Measurements from ENCODE around the gene AKT3.

AKT3 gene

GRCh38 chr1:243646841-243647240, 203.2 kb downstream of the AKT3 start:
- no peak overlapping the region for H3K18ac ChIP-seq (ENCODE audit: low read length)
- no peak for DNase-seq
- no peak overlapping the region for H2AK5ac ChIP-seq (ENCODE audit: low read length)
- no peak overlapping the region for H3K14ac ChIP-seq (ENCODE audit: low read length)
- no peak overlapping the region for H3K4me2 ChIP-seq (ENCODE audit: low read length)
- no peaks in the 10 kb centered on the region for H3K79me1 ChIP-seq (ENCODE audit: low read length)
- H4K91ac ChIP-seq (ENCODE audit: low read depth, low read length): no peak overlapping the region
- no peak overlapping the region for H3K4ac ChIP-seq (ENCODE audit: low read depth, low read length)
- no peak overlapping the region for H4K12ac ChIP-seq (ENCODE audit: low read depth, low read length)
- no peak overlapping the region for H4K8ac ChIP-seq (ENCODE audit: low read depth, low read length)
- WGBS (ENCODE audit: extremely low coverage, insufficient coverage, insufficient read length): no CpG with 5 or more reads among the region's 2 CpGs
- no peak overlapping the region for H2AFZ ChIP-seq (ENCODE audit: insufficient read depth, low read length, poor library complexity)
- H3K9ac ChIP-seq (ENCODE audit: low read length): no peak overlapping the region
- no peak overlapping the region for H3K27ac ChIP-seq (ENCODE audit: low read depth, low read length)
- H2BK12ac ChIP-seq (ENCODE audit: low read length): no peak overlapping the region
- no peak overlapping the region for H2BK5ac ChIP-seq (ENCODE audit: low read depth, low read length, poor library complexity)
- no peaks in the 10 kb centered on the region for H3K4me1 ChIP-seq (ENCODE audit: control insufficient read depth in 1 of 2, insufficient read depth in 2 of 2, low read length in 2 of 2)
- no peaks in the 10 kb centered on the region for H3K36me3 ChIP-seq (ENCODE audit: control insufficient read depth in 1 of 2, insufficient read depth in 2 of 2, low read length in 2 of 2)
- no peaks in the 10 kb centered on the region for H3K79me2 ChIP-seq (ENCODE audit: control insufficient read depth, insufficient read depth, low read length, poor library complexity)
- no peaks in the 10 kb centered on the region for H3K9me3 ChIP-seq (ENCODE audit: insufficient read depth, low read depth, low read length)
- no peak overlapping the region for H3K23ac ChIP-seq (ENCODE audit: low read length)
- no peaks in the 10 kb centered on the region for H3K27me3 ChIP-seq (ENCODE audit: insufficient read depth, low read length)
- no peak overlapping the region for H3K4me3 ChIP-seq (ENCODE audit: low read depth, low read length)
- H2BK120ac ChIP-seq (ENCODE audit: insufficient read depth, low read length, poor library complexity): no peak overlapping the region

GRCh38 chr1:243645281-243645680, 204.8 kb downstream of the AKT3 start:
- Histone ChIP-seq H3K4ac (ENCODE audit: low read depth, low read length) (no peak overlapping the region), H3K18ac (ENCODE audit: low read length) (no peak overlapping the region), H4K8ac (ENCODE audit: low read depth, low read length) (no peak overlapping the region), H3K9ac (ENCODE audit: low read length) (no peak overlapping the region), H3K9me3 (ENCODE audit: insufficient read depth, low read depth, low read length) (no peaks in the 10 kb centered on the region), H2AFZ (ENCODE audit: insufficient read depth, low read length, poor library complexity) (no peak overlapping the region), H2AK5ac (ENCODE audit: low read length) (no peak overlapping the region), H3K4me2 (ENCODE audit: low read length) (no peak overlapping the region), H2BK5ac (ENCODE audit: low read depth, low read length, poor library complexity) (no peak overlapping the region), H3K79me2 (ENCODE audit: control insufficient read depth, insufficient read depth, low read length, poor library complexity) (no peaks in the 10 kb centered on the region), H4K12ac (ENCODE audit: low read depth, low read length) (no peak overlapping the region), H3K79me1 (ENCODE audit: low read length) (no peaks in the 10 kb centered on the region), H3K36me3 (ENCODE audit: control insufficient read depth in 1 of 2, insufficient read depth in 2 of 2, low read length in 2 of 2) (peaks cover 4 to 7% of the 10 kb centered on the region in 2 experiments), H3K27me3 (ENCODE audit: insufficient read depth, low read length) (no peaks in the 10 kb centered on the region), H3K14ac (ENCODE audit: low read length) (no peak overlapping the region), H3K23ac (ENCODE audit: low read length) (no peak overlapping the region), H3K4me3 (ENCODE audit: low read depth, low read length) (no peak overlapping the region), H4K91ac (ENCODE audit: low read depth, low read length) (no peak overlapping the region), H3K27ac (ENCODE audit: low read depth, low read length) (no peak overlapping the region), H2BK120ac (ENCODE audit: insufficient read depth, low read length, poor library complexity) (no peak overlapping the region), H2BK12ac (ENCODE audit: low read length) (no peak overlapping the region), H3K4me1 (ENCODE audit: control insufficient read depth in 1 of 2, insufficient read depth in 2 of 2, low read length in 2 of 2) (no peaks in the 10 kb centered on the region)
- no CpG with 5 or more reads among the region's 6 CpGs for WGBS (ENCODE audit: extremely low coverage, insufficient coverage, insufficient read length)
- DNase-seq: no peak

GRCh38 chr1:243642936-243643335, 207.1 kb downstream of the AKT3 start:
- no peak overlapping the region for H2AK5ac ChIP-seq (ENCODE audit: low read length)
- no peak overlapping the region for H4K12ac ChIP-seq (ENCODE audit: low read depth, low read length)
- H3K23ac ChIP-seq (ENCODE audit: low read length): no peak overlapping the region
- H3K79me1 ChIP-seq (ENCODE audit: low read length): no peaks in the 10 kb centered on the region
- no peaks in the 10 kb centered on the region for H3K79me2 ChIP-seq (ENCODE audit: control insufficient read depth, insufficient read depth, low read length, poor library complexity)
- no peak overlapping the region for H3K14ac ChIP-seq (ENCODE audit: low read length)
- H3K4ac ChIP-seq (ENCODE audit: low read depth, low read length): no peak overlapping the region
- no peak overlapping the region for H2AFZ ChIP-seq (ENCODE audit: insufficient read depth, low read length, poor library complexity)
- no peak overlapping the region for H2BK5ac ChIP-seq (ENCODE audit: low read depth, low read length, poor library complexity)
- no peak overlapping the region for H2BK120ac ChIP-seq (ENCODE audit: insufficient read depth, low read length, poor library complexity)
- no peak overlapping the region for H3K27ac ChIP-seq (ENCODE audit: low read depth, low read length)
- H3K18ac ChIP-seq (ENCODE audit: low read length): no peak overlapping the region
- no peak overlapping the region for H3K4me2 ChIP-seq (ENCODE audit: low read length)
- no peak overlapping the region for H3K9ac ChIP-seq (ENCODE audit: low read length)
- H4K91ac ChIP-seq (ENCODE audit: low read depth, low read length): no peak overlapping the region
- H3K36me3 ChIP-seq (ENCODE audit: control insufficient read depth in 1 of 2, insufficient read depth in 2 of 2, low read length in 2 of 2): peaks cover 4 to 7% of the 10 kb centered on the region in 2 experiments
- H3K4me1 ChIP-seq (ENCODE audit: control insufficient read depth in 1 of 2, insufficient read depth in 2 of 2, low read length in 2 of 2): no peaks in the 10 kb centered on the region
- no peak overlapping the region for H3K4me3 ChIP-seq (ENCODE audit: low read depth, low read length)
- no peak overlapping the region for H2BK12ac ChIP-seq (ENCODE audit: low read length)
- H3K27me3 ChIP-seq (ENCODE audit: insufficient read depth, low read length): no peaks in the 10 kb centered on the region
- no peaks in the 10 kb centered on the region for H3K9me3 ChIP-seq (ENCODE audit: insufficient read depth, low read depth, low read length)
- WGBS (ENCODE audit: extremely low coverage, insufficient coverage, insufficient read length): no CpG with 5 or more reads among the region's 5 CpGs
- no peak overlapping the region for H4K8ac ChIP-seq (ENCODE audit: low read depth, low read length)
- no peak for DNase-seq

- H3K9ac ChIP-seq (ENCODE audit: low read length): no peak overlapping the region
- no peak overlapping the region for H2AK5ac ChIP-seq (ENCODE audit: low read length)
- no peaks in the 10 kb centered on the region for H3K79me2 ChIP-seq (ENCODE audit: control insufficient read depth, insufficient read depth, low read length, poor library complexity)
- H3K36me3 ChIP-seq (ENCODE audit: control insufficient read depth in 1 of 2, insufficient read depth in 2 of 2, low read length in 2 of 2): peaks cover 4 to 7% of the 10 kb centered on the region in 2 experiments
- H4K91ac ChIP-seq (ENCODE audit: low read depth, low read length): no peak overlapping the region
- no peak overlapping the region for H4K12ac ChIP-seq (ENCODE audit: low read depth, low read length)
- no peak overlapping the region for H3K4ac ChIP-seq (ENCODE audit: low read depth, low read length)
- H2BK120ac ChIP-seq (ENCODE audit: insufficient read depth, low read length, poor library complexity): no peak overlapping the region
- H3K27me3 ChIP-seq (ENCODE audit: insufficient read depth, low read length): no peaks in the 10 kb centered on the region
- H3K4me3 ChIP-seq (ENCODE audit: low read depth, low read length): no peak overlapping the region
- H3K4me1 ChIP-seq (ENCODE audit: control insufficient read depth in 1 of 2, insufficient read depth in 2 of 2, low read length in 2 of 2): no peaks in the 10 kb centered on the region
- no peak overlapping the region for H2AFZ ChIP-seq (ENCODE audit: insufficient read depth, low read length, poor library complexity)
- H3K27ac ChIP-seq (ENCODE audit: low read depth, low read length): no peak overlapping the region
- no peak overlapping the region for H3K14ac ChIP-seq (ENCODE audit: low read length)
- no peaks in the 10 kb centered on the region for H3K9me3 ChIP-seq (ENCODE audit: insufficient read depth, low read depth, low read length)
- H2BK5ac ChIP-seq (ENCODE audit: low read depth, low read length, poor library complexity): no peak overlapping the region
- no CpG with 5 or more reads among the region's 4 CpGs for WGBS (ENCODE audit: extremely low coverage, insufficient coverage, insufficient read length)
- H4K8ac ChIP-seq (ENCODE audit: low read depth, low read length): no peak overlapping the region
- no peak overlapping the region for H3K18ac ChIP-seq (ENCODE audit: low read length)
- no peak overlapping the region for H3K4me2 ChIP-seq (ENCODE audit: low read length)
- DNase-seq: no peak
- no peak overlapping the region for H2BK12ac ChIP-seq (ENCODE audit: low read length)
- H3K23ac ChIP-seq (ENCODE audit: low read length): no peak overlapping the region
- H3K79me1 ChIP-seq (ENCODE audit: low read length): no peaks in the 10 kb centered on the region
These were observed 210.9 kb downstream of the AKT3 start for GRCh38 chr1:243639027-243639658.
